GM18498 (cell line): ENCODE data around the gene PAM16.

ENCODE experiments used
- ATAC-seq: cut with Tn5 transposase; IDR thresholded peaks from one replicate; pipeline ENCODE4 v1.9.1; 2021; ENCODE audit warnings: mild to moderate bottlenecking, moderate library complexity; ENCODE audit not compliant: unreplicated experiment

PAM16 gene

DNA sequence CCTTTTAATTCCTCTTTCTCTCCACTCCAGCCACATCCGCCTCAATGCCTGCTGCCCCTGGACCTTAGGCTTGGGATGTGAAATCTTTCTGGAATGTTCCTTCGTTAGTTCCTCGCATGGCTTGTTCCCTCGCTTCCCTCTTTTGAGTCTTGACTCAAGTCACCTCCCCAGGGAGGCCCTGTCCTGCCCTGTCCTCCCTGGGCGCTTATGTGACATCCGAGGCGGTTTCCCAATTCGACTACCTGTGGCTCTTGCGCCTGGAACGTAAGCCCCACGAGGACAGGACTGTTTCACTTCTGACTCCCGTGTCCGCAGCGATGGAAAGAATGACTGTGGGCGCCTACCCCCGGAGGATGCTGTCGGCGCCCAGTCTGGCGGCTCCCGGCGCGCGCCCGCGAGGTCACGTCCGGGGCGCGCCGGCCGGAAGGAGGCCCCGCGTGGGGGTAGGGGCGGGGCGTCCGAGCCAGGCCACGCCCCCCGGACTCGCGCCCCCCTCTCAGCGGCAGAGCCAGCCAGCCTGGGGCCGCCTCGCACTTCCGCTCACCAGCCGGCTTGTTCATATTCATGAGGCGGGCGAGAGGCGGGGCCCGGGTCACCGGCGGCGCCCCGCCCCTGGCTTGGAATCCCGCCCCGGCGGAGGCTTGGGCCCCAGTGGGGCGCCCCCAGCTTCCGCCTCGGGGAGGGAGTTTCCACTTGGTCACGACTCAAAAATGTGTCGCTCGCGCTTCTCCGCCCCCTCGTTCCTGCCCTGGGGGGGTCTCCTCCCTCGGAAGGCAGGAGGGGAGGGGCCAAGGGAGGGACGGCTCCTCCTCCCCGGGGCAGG is 43.7 kb downstream of the PAM16 start:
- peak; percentile 93 for ATAC-seq

DNA sequence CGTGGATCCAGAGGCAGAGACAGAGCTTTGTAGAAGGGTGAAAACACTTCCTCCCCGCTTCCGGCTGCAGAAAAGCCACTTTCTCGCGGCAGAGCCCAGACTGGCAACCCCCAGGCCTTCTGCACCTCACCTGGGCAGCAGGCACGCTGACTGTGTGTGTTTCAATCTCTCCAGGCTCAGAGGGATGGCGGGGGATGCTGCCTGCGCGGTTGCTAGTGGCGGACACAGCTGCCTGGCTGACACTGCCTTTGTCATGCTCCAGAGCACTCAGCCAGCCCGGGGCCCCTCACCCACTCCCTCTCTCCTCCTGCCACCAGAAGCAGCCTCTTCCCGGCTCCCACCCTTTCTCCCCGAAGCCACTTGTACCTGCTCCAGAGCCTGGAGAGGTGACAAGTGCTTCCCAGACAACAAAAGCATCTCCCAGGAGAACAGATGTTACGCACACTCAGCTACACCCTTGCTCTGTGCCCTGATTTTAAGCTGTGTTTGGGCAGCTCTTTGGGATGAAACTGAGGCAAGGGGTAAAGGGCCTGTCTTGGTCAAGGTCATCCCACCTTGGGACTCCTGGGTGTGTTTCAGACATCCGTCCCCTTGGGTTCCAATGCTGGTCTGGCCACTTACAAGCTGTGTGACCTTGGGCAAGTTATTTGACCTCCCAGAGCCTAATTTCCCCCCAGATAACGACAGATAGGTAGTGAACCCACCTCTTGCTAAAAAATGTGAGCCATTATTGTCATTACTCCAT is 44.5 kb downstream of the PAM16 start:
- ATAC-seq = no peak

DNA sequence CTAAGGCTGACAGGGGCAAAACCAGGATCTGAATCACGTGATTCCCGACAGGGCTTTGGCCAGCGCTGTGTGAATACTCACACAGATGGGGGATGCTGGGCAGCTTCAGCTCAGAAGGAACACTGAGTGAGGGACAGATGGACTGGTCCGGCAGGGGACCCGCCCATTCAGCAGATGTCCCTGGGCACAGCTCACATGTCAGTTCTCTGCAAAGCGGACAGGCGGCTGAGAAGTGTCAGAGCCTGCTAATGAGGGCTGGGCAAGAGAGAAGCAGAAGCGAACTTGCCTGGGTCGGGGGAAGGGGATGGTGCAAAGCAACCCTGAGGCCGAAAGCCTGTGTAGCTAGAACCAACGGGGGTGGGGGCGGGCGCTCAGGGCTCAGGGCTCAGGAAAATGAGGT is 47.1 kb downstream of the PAM16 start:
- no peak for ATAC-seq

DNA sequence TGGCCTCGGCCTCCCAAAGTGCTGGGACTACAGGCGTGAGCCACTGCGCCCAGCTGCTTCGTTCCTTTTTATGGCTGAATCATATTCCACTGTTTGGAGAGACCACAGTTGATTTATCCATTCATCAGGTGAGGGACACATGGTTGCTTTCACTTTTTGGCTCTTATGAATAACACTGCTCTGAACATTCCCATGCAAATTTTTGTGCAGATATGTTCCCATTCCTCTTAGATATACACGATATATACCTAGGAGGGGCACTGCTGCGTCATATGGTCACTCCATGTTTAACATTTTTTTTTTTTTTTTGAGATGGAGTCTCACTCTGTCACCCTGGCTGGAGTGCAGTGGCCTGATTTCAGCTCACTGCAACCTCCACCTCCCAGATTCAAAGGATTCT is 49.2 kb downstream of the PAM16 start:
- ATAC-seq = no peak

DNA sequence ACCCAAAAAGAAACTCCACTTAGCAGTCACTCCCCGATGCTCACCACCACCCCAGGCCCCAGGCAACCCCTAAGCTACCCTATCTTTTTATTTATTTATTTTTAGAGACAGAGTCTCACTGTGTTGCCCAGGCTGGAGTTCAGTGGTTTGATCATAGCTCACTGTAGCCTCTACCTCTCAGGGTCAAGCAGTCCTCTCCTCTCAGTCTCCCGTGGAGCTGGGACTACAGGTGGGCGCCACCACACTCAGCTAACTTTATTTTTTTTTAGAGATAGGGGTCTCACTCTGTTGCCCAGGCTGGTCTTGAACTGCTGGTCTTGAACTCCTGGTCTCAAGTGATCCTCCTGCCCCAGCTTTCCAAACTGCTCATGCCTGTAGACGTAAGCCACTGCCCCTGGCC is 49.9 kb downstream of the PAM16 start:
- ATAC-seq = no peak

DNA sequence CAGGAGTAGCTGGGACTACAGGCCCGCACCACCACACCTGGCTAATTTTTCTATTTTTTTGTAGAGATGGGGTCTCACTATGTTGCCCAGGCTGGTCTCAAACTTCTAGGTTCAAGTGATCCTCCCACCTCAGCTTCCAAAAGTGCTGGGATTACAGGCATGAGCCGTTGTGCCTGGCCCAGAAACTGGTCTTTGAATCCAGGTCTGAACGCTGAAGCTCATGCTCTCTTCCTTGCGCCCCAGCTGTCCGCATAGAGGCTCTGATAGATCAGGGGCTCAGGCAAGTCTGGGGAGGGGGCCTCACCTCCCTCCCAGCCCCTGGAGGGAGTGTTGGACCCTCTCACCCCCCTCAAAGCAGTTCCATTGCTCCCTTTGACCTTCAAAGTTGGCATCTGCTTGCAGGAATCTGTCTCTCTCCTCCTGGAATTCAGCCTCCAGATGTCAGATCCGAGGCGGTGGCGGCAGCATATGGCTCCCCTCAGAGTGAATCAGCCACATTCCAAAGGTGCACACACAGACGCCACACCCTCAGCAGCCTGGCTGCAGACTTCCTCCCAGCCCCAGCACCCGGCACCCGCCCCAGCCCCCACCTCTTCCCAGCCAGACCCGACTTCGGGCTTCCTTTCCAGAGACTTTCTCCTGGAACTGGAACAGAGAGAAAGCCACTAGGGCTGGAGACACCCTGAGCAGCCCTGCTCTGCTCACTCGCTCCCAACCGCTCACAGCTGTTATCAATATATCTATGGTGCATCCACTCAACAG is 52.2 kb downstream of the PAM16 start:
- no peak for ATAC-seq

DNA sequence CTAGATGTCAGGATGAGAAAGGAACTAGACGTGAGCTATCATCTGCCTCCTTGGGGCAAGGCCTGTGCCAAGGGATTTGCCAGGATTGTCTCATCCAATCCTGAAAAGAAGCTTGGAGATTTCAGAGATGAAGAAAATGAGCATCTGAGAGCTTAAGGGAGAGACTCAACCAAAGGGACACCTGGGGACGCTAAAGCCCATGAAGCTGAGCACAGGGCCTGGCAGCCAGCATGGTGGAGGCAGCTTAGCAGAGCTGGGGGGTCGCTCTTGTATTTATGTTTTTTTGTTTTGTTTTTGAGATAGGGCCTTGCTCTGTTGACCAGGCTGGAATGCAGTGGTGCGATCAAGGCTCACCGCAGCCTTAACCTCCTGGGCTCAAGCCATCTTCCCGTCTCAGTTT is 53.6 kb downstream of the PAM16 start:
- no peak for ATAC-seq

DNA sequence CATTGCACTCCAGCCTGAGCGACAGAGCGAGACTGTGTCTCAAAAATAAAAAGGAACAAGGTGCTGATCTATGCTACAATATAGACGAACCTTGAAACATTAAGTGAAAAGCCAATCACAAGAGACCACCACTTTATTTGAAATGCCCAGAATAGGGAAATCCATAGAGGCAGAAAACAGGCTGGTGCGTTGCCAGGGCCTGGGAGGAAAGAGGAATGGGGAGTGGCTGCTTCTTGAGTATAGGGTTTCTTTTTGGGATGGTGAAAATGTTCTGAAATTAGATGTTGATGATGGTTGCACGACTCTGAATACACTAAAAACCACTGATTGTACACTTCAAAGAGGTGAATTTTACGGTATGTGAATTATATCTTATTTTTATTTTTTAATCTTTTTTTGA is 55.5 kb downstream of the PAM16 start:
- ATAC-seq = no peak

DNA sequence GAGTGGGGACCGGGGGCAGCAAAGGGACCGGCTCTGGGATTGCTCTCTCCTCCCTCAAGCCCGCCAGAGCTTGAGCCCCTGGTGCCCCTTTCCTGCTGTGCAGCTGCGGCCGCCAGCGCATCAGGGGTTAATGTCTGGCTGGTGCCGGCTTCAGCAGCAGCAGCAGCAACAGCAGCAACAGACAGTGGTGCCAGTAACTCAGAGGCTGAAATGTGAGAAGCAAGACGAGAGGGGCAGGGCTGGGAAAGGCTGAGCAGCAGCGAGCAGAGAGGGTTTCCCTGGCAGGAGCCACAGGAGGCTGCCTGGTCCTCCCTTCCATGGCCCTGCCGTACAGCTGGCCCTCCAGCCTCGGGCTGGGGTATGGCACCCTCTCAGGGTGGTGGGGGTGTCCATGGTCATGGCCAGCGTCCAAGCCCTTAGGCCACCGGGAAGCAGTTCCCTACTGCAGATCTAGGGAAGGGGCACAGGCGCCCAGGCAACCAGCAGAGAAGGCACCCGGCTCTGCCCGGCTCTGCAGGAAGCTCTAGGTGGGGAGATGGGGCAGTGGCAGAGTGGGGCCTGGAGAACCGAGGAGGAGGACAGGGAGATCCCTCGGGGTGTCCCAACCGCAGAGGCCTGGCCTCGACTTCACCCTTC is 57.2 kb downstream of the PAM16 start:
- ATAC-seq = no peak

DNA sequence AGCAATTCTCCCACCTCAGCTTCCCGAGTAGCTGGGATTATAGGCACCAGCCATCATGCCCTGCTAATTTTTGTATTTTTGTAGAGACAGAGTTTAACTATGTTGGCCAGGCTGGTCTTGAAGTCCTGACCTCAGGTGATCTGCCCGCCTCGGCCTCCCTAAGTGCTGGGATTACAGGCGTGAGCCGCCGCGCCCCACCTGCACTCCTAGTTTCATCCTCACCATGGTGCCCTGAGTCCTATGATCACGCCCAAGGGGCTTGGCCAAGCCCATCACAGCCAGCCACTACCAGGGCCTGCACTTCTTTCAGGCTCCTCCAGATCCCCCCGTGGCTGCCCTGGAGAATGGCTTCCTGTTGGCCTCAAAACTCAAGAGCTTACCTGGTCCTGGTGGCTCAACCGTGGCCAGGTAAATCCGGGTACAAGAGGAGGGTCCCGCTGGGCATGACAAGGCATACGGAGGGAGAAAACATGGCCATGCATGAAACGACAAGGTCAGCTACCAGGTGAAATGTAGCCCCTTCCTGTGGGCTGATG is 57.9 kb downstream of the PAM16 start:
- ATAC-seq = no peak

DNA sequence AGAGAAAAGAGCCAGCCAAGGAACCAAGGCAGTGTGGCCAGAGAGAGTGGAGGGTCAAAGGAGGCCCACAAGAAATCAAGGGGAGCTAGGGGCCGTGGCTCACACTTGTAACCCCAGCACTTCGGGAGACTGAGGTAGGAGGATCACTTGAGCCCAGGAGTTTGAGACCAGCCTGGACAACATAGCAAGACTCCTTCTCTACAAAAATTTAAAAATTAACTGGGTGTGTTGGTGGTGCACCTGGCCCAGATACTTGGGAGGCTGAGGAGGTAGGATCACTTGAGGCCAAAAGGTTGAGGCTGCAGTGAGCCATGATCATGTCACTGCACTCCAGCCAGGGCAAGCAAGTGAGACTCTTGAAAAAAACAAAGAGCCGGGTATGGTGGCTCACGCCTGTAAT is 59.4 kb downstream of the PAM16 start:
- ATAC-seq = no peak
